Measurements from ENCODE around the gene TBCC.
"Not testable (repeated sequence)": the region's sequence is repeated elsewhere in the genome, so short reads cannot be mapped to it uniquely, and the experiment has no call there.

TBCC gene

DNA sequence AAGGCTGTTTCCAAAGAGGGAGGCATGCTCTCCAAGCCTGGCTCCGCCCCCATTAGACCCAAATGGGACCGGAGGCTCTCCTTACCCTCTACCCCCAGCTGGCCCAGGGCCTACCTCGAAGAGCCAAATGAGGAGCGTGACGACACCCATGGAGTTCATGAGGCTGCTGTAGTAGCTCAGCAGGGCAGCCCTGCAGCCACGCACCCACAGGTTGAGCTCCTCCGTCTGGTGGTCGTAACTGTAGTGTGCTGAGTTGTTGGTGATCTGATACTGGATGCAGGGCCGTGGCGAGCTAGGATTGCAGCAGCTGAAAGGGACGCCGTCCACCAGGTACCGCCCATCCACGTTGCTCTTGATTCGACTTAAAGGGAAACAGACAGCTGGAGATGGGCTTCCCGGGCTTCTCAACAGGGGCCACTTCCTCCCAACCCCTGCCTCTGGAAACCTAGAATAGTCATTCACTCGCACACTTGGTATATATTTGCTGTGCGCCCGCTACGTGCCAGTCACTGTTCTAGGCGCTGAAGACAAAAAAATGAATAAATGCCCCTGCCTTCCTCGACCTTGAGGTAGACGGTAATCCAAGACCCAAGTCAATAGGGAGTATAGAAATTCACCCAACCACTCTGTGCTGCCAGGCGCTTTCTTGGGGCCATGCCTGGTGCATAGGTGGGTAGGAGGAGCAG is 41.5 kb downstream of the TBCC start:
- peak overlapping the region; percentile 23 for H3K4me3 ChIP-seq (ENCODE audit: low read depth, low read length)
- no peak for DNase-seq (ENCODE audit: low read depth)

GRCh38 chr6:42702786-42703185 is 43.1 kb downstream of the TBCC start:
- not testable (repeated sequence) for DNase-seq (ENCODE audit: low read depth); H3K4me3 ChIP-seq (ENCODE audit: low read depth, low read length)

DNA sequence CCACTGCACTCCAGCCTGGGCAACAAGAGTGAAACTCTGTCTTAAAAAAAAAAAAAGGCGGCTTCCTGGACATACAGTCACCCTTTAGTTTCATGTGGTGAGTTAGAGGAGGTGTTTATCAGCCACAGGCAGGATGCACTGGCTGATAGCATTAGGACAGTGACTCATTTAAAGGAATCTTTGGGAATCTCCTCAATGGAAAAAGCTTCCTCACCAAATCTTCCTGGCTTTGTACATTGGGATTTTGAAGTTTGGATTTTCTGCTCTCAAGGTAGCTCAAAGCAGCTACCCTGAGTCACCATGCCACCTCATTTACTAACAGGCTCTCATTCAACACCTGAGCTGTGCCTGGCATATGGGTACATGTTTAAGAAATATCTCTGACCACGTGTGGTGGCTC is 43.7 kb downstream of the TBCC start:
- H3K4me3 ChIP-seq (ENCODE audit: low read depth, low read length) = no peak overlapping the region
- DNase-seq (ENCODE audit: low read depth) = no peak

- DNase-seq (ENCODE audit: low read depth) = no peak
- H3K4me3 ChIP-seq (ENCODE audit: low read depth, low read length) = no peak overlapping the region
These were observed 47.7 kb downstream of the TBCC start for GRCh38 chr6:42698217-42698616.

DNA sequence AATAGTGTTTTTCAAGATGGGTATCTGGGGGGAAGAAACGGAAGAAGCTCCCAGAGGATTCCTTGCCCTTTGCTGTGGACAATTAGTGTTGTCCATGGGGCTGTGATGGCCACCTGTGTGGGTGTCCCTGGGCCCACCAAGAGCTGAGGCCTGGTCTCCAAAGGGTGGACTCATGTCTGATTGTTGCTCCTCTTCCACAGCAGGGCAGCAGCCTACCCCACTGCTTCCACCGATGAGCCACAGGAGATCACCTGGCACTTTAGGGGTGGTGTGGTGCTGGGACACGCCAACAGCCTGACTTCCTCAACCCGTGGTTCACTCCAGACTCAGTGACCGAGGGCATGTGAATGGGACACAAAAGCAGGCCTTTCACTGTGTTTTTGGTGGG is 48.6 kb downstream of the TBCC start:
- DNase-seq (ENCODE audit: low read depth) = no peak
- H3K4me3 ChIP-seq (ENCODE audit: low read depth, low read length) = no peak overlapping the region

- no peak for DNase-seq (ENCODE audit: low read depth)
- H3K4me3 ChIP-seq (ENCODE audit: low read depth, low read length) = no peak overlapping the region
These were observed 49.2 kb downstream of the TBCC start for GRCh38 chr6:42696526-42697267.

- DNase-seq (ENCODE audit: low read depth) = no peak
- H3K4me3 ChIP-seq (ENCODE audit: low read depth, low read length) = no peak overlapping the region
These were observed 51.3 kb downstream of the TBCC start for GRCh38 chr6:42694586-42694985.

All from skeletal muscle cell (primary cell).